HG03342 (cell line): ENCODE data around the gene CDON.

Experiments
- ATAC-seq: cut with Tn5 transposase; IDR thresholded peaks from one replicate; pipeline ENCODE4 v1.9.1; 2021; ENCODE audit warnings: mild to moderate bottlenecking, moderate library complexity; ENCODE audit not compliant: unreplicated experiment

CDON gene

GRCh38 chr11:126082251-126083109, 19.8 kb upstream of the CDON start:
- ATAC-seq, result no peak

GRCh38 chr11:126081915-126082250, 19.2 kb upstream of the CDON start:
- ATAC-seq, result no peak

GRCh38 chr11:126080161-126080941, 17.7 kb upstream of the CDON start:
- no peak for ATAC-seq

GRCh38 chr11:126079621-126080124, 17.0 kb upstream of the CDON start:
- ATAC-seq, result no peak

- no peak for ATAC-seq
Measured at GRCh38 chr11:126076641-126077040, 14.0 kb upstream of the CDON start.

GRCh38 chr11:126072801-126073594, 10.3 kb upstream of the CDON start:
- ATAC-seq, result no peak

GRCh38 chr11:126072141-126072741, 9.6 kb upstream of the CDON start:
- ATAC-seq, result no peak

GRCh38 chr11:126063507-126063852, 814 bp upstream of the CDON start:
- no peak for ATAC-seq

- ATAC-seq, result no peak
Measured at GRCh38 chr11:126061707-126062678, 673 bp downstream of the CDON start.

- no peak for ATAC-seq
Measured at GRCh38 chr11:126060757-126061171, 1.9 kb downstream of the CDON start.

- ATAC-seq, result no peak
Measured at GRCh38 chr11:126059238-126059781, 3.4 kb downstream of the CDON start.

GRCh38 chr11:126058105-126058874, 4.4 kb downstream of the CDON start:
- ATAC-seq, result no peak

- ATAC-seq, result no peak
Measured at GRCh38 chr11:126054882-126055281, 7.8 kb downstream of the CDON start.

GRCh38 chr11:126054408-126054807, 8.3 kb downstream of the CDON start:
- ATAC-seq, result no peak

GRCh38 chr11:126053415-126054286, 9.0 kb downstream of the CDON start:
- ATAC-seq, result no peak

- ATAC-seq, result no peak
Measured at GRCh38 chr11:126051117-126051516, 11.5 kb downstream of the CDON start.

- no peak for ATAC-seq
Measured at GRCh38 chr11:126049159-126049558, 13.5 kb downstream of the CDON start.

GRCh38 chr11:126048197-126048596, 14.5 kb downstream of the CDON start:
- ATAC-seq, result no peak
